Body of pancreas (tissue), 4 donors: ENCODE measurements around the gene KCNIP4.

Experiments
- CTCF ChIP-seq, 7 experiments: fragments of 450-650 bp in 4 of 7; fragments of 200-600 bp in 3 of 7; sonication (generic) in 3 of 7; IDR thresholded peaks; one replicate each; pipeline ENCODE4 v1.5.1; 2016 to 2019; ENCODE audit warnings: antibody characterized with exemption in 7 of 7
- POLR2A ChIP-seq, 3 donors: fragments of 450-650 bp; IDR thresholded peaks; one replicate each; pipeline ENCODE4 v1.6.1; 2016; ENCODE audit warnings: antibody characterized with exemption in 3 of 3, mild to moderate bottlenecking in 2 of 3

- TF ChIP-seq CTCF (IDR thresholded peaks at IDR 0.05) (no peak), POLR2A (IDR thresholded peaks at IDR 0.05) (no peak)
Observed at GRCh38 chr4:21982087-21982486, 33.5 kb upstream of the KCNIP4 start.
